GM12873 (cell line): ENCODE measurements around the gene INO80B.

ENCODE experiments used
- TF ChIP-seq, protein P1 (sequence below): IDR thresholded peaks from 2 replicates; pipeline ENCODE4 v1.5.1; 2012; ENCODE audit warnings: low read depth, mild to moderate bottlenecking, moderate library complexity, low read length, control low read depth; ENCODE audit not compliant: insufficient read depth; ENCODE audit errors: missing control alignments

The INO80B gene

GRCh38 chr2:74447230-74447999, 7.5 kb upstream of the INO80B start:
- TF ChIP-seq, protein P1, sequence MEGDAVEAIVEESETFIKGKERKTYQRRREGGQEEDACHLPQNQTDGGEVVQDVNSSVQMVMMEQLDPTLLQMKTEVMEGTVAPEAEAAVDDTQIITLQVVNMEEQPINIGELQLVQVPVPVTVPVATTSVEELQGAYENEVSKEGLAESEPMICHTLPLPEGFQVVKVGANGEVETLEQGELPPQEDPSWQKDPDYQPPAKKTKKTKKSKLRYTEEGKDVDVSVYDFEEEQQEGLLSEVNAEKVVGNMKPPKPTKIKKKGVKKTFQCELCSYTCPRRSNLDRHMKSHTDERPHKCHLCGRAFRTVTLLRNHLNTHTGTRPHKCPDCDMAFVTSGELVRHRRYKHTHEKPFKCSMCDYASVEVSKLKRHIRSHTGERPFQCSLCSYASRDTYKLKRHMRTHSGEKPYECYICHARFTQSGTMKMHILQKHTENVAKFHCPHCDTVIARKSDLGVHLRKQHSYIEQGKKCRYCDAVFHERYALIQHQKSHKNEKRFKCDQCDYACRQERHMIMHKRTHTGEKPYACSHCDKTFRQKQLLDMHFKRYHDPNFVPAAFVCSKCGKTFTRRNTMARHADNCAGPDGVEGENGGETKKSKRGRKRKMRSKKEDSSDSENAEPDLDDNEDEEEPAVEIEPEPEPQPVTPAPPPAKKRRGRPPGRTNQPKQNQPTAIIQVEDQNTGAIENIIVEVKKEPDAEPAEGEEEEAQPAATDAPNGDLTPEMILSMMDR = no peak

- TF ChIP-seq, protein P1 = no peak
Observed at GRCh38 chr2:74448771-74449170, 6.1 kb upstream of the INO80B start.

GRCh38 chr2:74450570-74451190, 4.2 kb upstream of the INO80B start:
- TF ChIP-seq, protein P1 = no peak

- TF ChIP-seq, protein P1 = no peak
Observed at GRCh38 chr2:74457129-74457548, 2.3 kb downstream of the INO80B start.

DNA sequence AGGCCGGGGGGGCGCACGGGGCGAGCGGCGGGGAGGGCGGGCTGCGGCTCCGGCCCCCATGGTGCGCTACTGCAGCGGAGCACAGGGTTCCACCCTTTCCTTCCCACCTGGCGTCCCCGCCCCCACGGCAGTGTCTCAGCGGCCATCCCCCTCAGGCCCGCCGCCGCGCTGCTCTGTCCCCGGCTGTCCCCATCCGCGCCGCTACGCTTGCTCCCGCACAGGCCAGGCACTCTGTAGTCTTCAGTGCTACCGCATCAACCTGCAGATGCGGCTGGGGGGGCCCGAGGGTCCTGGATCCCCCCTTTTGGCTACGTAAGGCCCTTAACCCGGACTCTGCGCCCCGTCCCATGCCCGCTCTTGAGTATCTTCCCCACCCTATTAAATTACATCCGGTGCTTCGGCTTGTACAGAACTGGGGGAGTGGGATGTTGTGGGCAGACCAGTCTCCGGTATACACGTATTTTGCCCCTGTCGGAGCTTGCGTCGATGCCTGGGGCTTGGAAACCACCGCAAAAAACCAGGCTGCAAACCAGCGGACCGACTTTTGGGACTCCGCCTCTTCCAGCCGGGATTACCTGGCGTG, 2.8 kb downstream of the INO80B start:
- TF ChIP-seq, protein P1 = no peak

GRCh38 chr2:74458132-74458937, 3.4 kb downstream of the INO80B start, which contains the start of gene WBP1:
WBP1 (plus strand) TSS chr2:74458438; CDS start chr2:74458603, 165 bp downstream.
- TF ChIP-seq, protein P1 = no peak
